Suprapubic skin (tissue), 3 donors: ENCODE measurements around the gene SLC7A9.

Experiments
- CTCF ChIP-seq, 2 donors: fragments of 200-600 bp in 1 of 2; fragments of 450-650 bp in 1 of 2; sonication (generic) in 1 of 2; IDR thresholded peaks; one replicate each; pipeline ENCODE4 v1.5.1; 2016 to 2019; ENCODE audit warnings: antibody characterized with exemption in 2 of 2, mild to moderate bottlenecking in 1 of 2, moderate library complexity in 1 of 2
- POLR2A ChIP-seq, 2 donors: fragments of 450-650 bp; IDR thresholded peaks; one replicate each; pipeline ENCODE4 v1.6.1; 2017; ENCODE audit warnings: antibody characterized with exemption in 2 of 2, mild to moderate bottlenecking in 2 of 2, moderate library complexity in 2 of 2

GRCh38 chr19:32868206-32868950 lies 1.2 kb downstream of the SLC7A9 start:
- no peak for TF ChIP-seq CTCF (IDR thresholded peaks at IDR 0.05)
- no peak for TF ChIP-seq POLR2A (IDR thresholded peaks at IDR 0.05)
